SK-N-SH (cell line): ENCODE measurements around the gene HNF1A. TPM values are rescaled to one million over a fixed set of nuclear protein-coding genes. Genes with fewer than 3 reads are reported as not detected.

Experiments
- CTCF ChIA-PET: fragments of 300-600, 350-600 bp; formaldehyde crosslinking; extraction: SDS; loops from one replicate; lab custom pipeline; 2021; lab: Yijun Ruan, JAX
- POLR2A ChIA-PET: fragments of 350-600 bp; sonication (Branson Sonifier 250); formaldehyde crosslinking; extraction: SDS; loops from one replicate; lab custom pipeline; 2020; ENCODE audit warnings: antibody characterized with exemption, inconsistent platforms; lab: Yijun Ruan, JAX
- DNase-seq: peaks from one replicate; pipeline ENCODE4 v3.0.0; 2012
- H2AFZ ChIP-seq: fragments of 200-600 bp; sonication (generic); 2 replicates; pipeline ENCODE4 v1.8.1; 2016; ENCODE audit warnings: antibody characterized with exemption, mild to moderate bottlenecking, low read depth
- H3F3A ChIP-seq: fragments of 200-600 bp; sonication (generic); replicated peaks from 2 replicates; pipeline ENCODE3; 2016; ENCODE audit warnings: antibody characterized with exemption, mild to moderate bottlenecking; ENCODE audit not compliant: insufficient read depth
- H3K27ac ChIP-seq, 2 experiments: fragments of 200-500 bp in 1 of 2; fragments of 200-600 bp in 1 of 2; sonication (Bioruptor generic) in 1 of 2; sonication (generic), shearing (Covaris generic) in 1 of 2; 2 replicates each; pipeline versions ENCODE4 v1.5.1 to v1.6.1; 2014 to 2016; ENCODE audit warnings: low read depth in 2 of 2, inconsistent platforms in 1 of 2, low read length in 1 of 2, mild to moderate bottlenecking in 1 of 2, mixed read lengths in 1 of 2
- H3K27me3 ChIP-seq: fragments of 200-600 bp; sonication (generic), shearing (Covaris generic); 2 replicates; pipeline ENCODE4 v1.6.1; 2016; ENCODE audit warnings: mixed run types; ENCODE audit not compliant: insufficient read depth
- H3K36me3 ChIP-seq, 2 experiments: fragments of 200-500 bp in 1 of 2; fragments of 200-600 bp in 1 of 2; sonication (Bioruptor generic) in 1 of 2; sonication (generic) in 1 of 2; replicated peaks in 1 of 2; 2 replicates each; pipeline versions ENCODE3 to v1.5.1; 2014 to 2016; ENCODE audit warnings: low read length in 1 of 2, mild to moderate bottlenecking in 1 of 2; ENCODE audit not compliant: insufficient read depth in 2 of 2, control insufficient read depth in 1 of 2
- H3K4me1 ChIP-seq, 2 experiments: fragments of 200-500 bp in 1 of 2; fragments of 200-600 bp in 1 of 2; sonication (Bioruptor generic) in 1 of 2; sonication (generic), shearing (Covaris generic) in 1 of 2; 2 replicates each; pipeline versions ENCODE4 v1.5.1 to v1.6.1; 2014 to 2016; ENCODE audit warnings: low read depth in 1 of 2, low read length in 1 of 2, mixed run types in 1 of 2; ENCODE audit not compliant: insufficient read depth in 2 of 2, control insufficient read depth in 1 of 2
- H3K4me2 ChIP-seq: fragments of 200-600 bp; sonication (generic), shearing (Covaris generic); 2 replicates; pipeline ENCODE4 v1.6.1; 2017; ENCODE audit warnings: mixed run types
- H3K4me3 ChIP-seq, 2 experiments: fragments of 200-500 bp in 1 of 2; fragments of 200-600 bp in 1 of 2; sonication (Bioruptor generic) in 1 of 2; sonication (generic), shearing (Covaris generic) in 1 of 2; 2 replicates each; pipeline versions ENCODE4 v1.5.1 to v1.8.1; 2014 to 2016; ENCODE audit warnings: low read depth in 2 of 2, inconsistent platforms in 1 of 2, low read length in 1 of 2, mild to moderate bottlenecking in 1 of 2, mixed read lengths in 1 of 2, moderate library complexity in 1 of 2
- H3K79me2 ChIP-seq: fragments of 200-600 bp; sonication (generic); 2 replicates; pipeline ENCODE4 v1.8.1; 2017; ENCODE audit warnings: mild to moderate bottlenecking; ENCODE audit not compliant: insufficient read depth
- H3K9ac ChIP-seq: fragments of 200-600 bp; sonication (generic); 2 replicates; pipeline ENCODE4 v1.6.1; 2017; ENCODE audit warnings: mixed run types
- H3K9me2 ChIP-seq: fragments of 200-600 bp; sonication (generic); 2 replicates; pipeline ENCODE4 v1.6.1; 2017; ENCODE audit warnings: mixed run types
- H3K9me3 ChIP-seq: fragments of 200-600 bp; sonication (generic); 2 replicates; pipeline ENCODE4 v1.6.1; 2017; ENCODE audit warnings: mixed run types, mild to moderate bottlenecking, moderate library complexity
- H4K20me1 ChIP-seq: fragments of 200-600 bp; sonication (generic); 2 replicates; pipeline ENCODE4 v1.6.1; 2017; ENCODE audit warnings: mild to moderate bottlenecking, mixed run types; ENCODE audit not compliant: insufficient read depth
- ELF1 ChIP-seq: IDR thresholded peaks from 2 replicates; pipeline ENCODE4 v1.4.0; 2012
- FOSL2 ChIP-seq: IDR thresholded peaks from 2 replicates; pipeline ENCODE4 v1.4.0; 2012; ENCODE audit warnings: low read depth, mild to moderate bottlenecking, moderate library complexity, borderline replicate concordance
- FOXJ3 ChIP-seq: sonication (generic); formaldehyde crosslinking; IDR thresholded peaks from 2 replicates; pipeline ENCODE4 v1.5.1; 2020; ENCODE audit warnings: mild to moderate bottlenecking, missing genetic modification reagents
- GABPA ChIP-seq: IDR thresholded peaks from 2 replicates; pipeline ENCODE4 v1.4.0; 2012; ENCODE audit warnings: low read depth, mild to moderate bottlenecking
- GATA2 ChIP-seq: sonication (generic); formaldehyde crosslinking; IDR thresholded peaks from 2 replicates; pipeline ENCODE4 v1.5.0; 2020; ENCODE audit warnings: mild to moderate bottlenecking, missing genetic modification reagents
- MEF2A ChIP-seq: IDR thresholded peaks from 2 replicates; pipeline ENCODE4 v1.4.0; 2012; ENCODE audit warnings: low read depth, borderline replicate concordance
- NFIC ChIP-seq: IDR thresholded peaks from 2 replicates; pipeline ENCODE4 v1.4.0; 2012; ENCODE audit warnings: borderline replicate concordance
- POLR2AphosphoS5 ChIP-seq: IDR thresholded peaks from 2 replicates; pipeline ENCODE4 v1.6.1; 2012; ENCODE audit warnings: low read depth, low read length
- RAD21 ChIP-seq: IDR thresholded peaks from 2 replicates; pipeline ENCODE4 v1.6.1; 2012; ENCODE audit warnings: mild to moderate bottlenecking, low read length
- RCOR1 ChIP-seq: fragments of 150-350 bp; IDR thresholded peaks from 2 replicates; pipeline ENCODE4 v1.6.1; 2017; ENCODE audit warnings: antibody characterized with exemption, low read length
- RFX5 ChIP-seq: IDR thresholded peaks from 2 replicates; pipeline ENCODE4 v1.6.1; 2012; ENCODE audit warnings: mild to moderate bottlenecking, improper control_type of control experiment, low read length
- RXRA ChIP-seq: IDR thresholded peaks from 2 replicates; pipeline ENCODE4 v1.4.0; 2012; ENCODE audit warnings: low read depth, mild to moderate bottlenecking, borderline replicate concordance
- SMC3 ChIP-seq: IDR thresholded peaks from 2 replicates; pipeline ENCODE4 v1.6.1; 2012; ENCODE audit warnings: low read depth, low read length, improper control_type of control experiment
- TAF1 ChIP-seq: IDR thresholded peaks from 2 replicates; pipeline ENCODE4 v1.6.1; 2012; ENCODE audit warnings: low read depth, mild to moderate bottlenecking, low read length, moderate library complexity, borderline replicate concordance
- YY1 ChIP-seq: IDR thresholded peaks from 2 replicates; pipeline ENCODE4 v1.4.0; 2012; ENCODE audit warnings: low read depth, mild to moderate bottlenecking
- WGBS: methylation state at CpG from one replicate; pipeline ENCODE4 v1.1.6; 2017; ENCODE audit warnings: low lambda C conversion rate; 5-methylcytosine and 5-hydroxymethylcytosine counted together
- polyA plus RNA-seq, 3 experiments: library from polyadenylated mRNA; depleted of rRNA; stranded (reverse); fragments of >200 nt; gene quantifications; 2 replicates each; pipeline ENCODE4 v1.2.3, GENCODE V29; 2012
- TF ChIP-seq, protein P1 (sequence below): IDR thresholded peaks from 2 replicates; pipeline ENCODE4 v1.4.0; 2012; ENCODE audit warnings: low read depth
- TF ChIP-seq, protein P2 (sequence below): IDR thresholded peaks from 2 replicates; pipeline ENCODE4 v1.6.1; 2012; ENCODE audit warnings: mild to moderate bottlenecking, low read depth, low read length, moderate library complexity
- TF ChIP-seq, protein P3 (sequence below): fragments of 200-600 bp; sonication (generic); IDR thresholded peaks from 2 replicates; pipeline ENCODE4 v1.6.1; 2017; ENCODE audit warnings: antibody characterized with exemption, mild to moderate bottlenecking, moderate library complexity
- TF ChIP-seq, protein P4 (sequence below): IDR thresholded peaks from 2 replicates; pipeline ENCODE4 v1.4.0; 2012; ENCODE audit warnings: low read depth, borderline replicate concordance

HNF1A gene
- polyA plus RNA-seq, 1 of the 3 experiments (the other 2 are of a cell fraction), result not detected

DNA sequence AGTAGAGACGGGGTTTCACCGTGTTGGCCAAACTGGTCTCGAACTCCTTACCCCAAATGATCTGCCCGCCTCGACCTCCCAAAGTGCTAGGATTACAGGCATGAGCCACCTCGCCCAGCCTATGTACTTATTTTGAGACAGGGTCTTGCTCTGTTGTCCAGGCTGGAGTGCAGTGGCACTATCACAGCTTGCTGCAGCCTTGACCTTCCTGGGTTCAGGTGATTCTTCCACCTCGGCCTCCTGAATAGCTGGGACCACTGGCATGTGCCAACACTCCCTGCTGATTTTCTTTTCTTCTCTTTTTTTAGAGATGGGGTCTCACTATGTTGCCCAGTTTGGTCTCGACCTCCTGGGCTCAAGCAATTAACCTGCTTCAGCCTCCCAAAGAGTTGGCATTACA, 14.0 kb upstream of the HNF1A start:
- CTCF ChIA-PET, result interaction anchor here (3.8 to 5.8 kb wide), 2 partner anchors 8 to 315 kb away, joined by 17 to 26 read pairs; no protein-coding TSS in a partner anchor
- no peaks in the 10 kb centered on the region for H3K9me2 ChIP-seq
- no peaks in the 10 kb centered on the region for H3K36me3 ChIP-seq
- WGBS, result 66% methylated on average over 8 of the region's 8 CpGs
- H3K79me2 ChIP-seq, result no peaks in the 10 kb centered on the region
- H4K20me1 ChIP-seq, result no peaks in the 10 kb centered on the region
- no peak overlapping the region for H3K27ac ChIP-seq
- DNase-seq, result no peak
- H3K9me3 ChIP-seq, result no peaks in the 10 kb centered on the region
- no peak overlapping the region for H3K4me2 ChIP-seq
- H3K4me3 ChIP-seq, result no peak overlapping the region
- no peak overlapping the region for H3K9ac ChIP-seq
- no peaks in the 10 kb centered on the region; the same call in 1 of the 2 replicates for H3K27me3 ChIP-seq
- no peaks in the 10 kb centered on the region for H3F3A ChIP-seq
- H3K4me1 ChIP-seq, result no peaks in the 10 kb centered on the region
- POLR2A ChIA-PET, result no interaction called here
- TF ChIP-seq POLR2AphosphoS5 (no peak), NFIC (no peak), FOXJ3 (CRISPR knock-in tag) (no peak), RCOR1 (no peak), ELF1 (no peak), SMC3 (no peak), YY1 (no peak), RFX5 (no peak), FOSL2 (no peak), GABPA (no peak), RXRA (no peak), TAF1 (no peak), RAD21 (no peak), MEF2A (no peak), GATA2 (no peak)
- TF ChIP-seq, protein P1, sequence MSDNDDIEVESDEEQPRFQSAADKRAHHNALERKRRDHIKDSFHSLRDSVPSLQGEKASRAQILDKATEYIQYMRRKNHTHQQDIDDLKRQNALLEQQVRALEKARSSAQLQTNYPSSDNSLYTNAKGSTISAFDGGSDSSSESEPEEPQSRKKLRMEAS, result no peak
- TF ChIP-seq, protein P2, sequence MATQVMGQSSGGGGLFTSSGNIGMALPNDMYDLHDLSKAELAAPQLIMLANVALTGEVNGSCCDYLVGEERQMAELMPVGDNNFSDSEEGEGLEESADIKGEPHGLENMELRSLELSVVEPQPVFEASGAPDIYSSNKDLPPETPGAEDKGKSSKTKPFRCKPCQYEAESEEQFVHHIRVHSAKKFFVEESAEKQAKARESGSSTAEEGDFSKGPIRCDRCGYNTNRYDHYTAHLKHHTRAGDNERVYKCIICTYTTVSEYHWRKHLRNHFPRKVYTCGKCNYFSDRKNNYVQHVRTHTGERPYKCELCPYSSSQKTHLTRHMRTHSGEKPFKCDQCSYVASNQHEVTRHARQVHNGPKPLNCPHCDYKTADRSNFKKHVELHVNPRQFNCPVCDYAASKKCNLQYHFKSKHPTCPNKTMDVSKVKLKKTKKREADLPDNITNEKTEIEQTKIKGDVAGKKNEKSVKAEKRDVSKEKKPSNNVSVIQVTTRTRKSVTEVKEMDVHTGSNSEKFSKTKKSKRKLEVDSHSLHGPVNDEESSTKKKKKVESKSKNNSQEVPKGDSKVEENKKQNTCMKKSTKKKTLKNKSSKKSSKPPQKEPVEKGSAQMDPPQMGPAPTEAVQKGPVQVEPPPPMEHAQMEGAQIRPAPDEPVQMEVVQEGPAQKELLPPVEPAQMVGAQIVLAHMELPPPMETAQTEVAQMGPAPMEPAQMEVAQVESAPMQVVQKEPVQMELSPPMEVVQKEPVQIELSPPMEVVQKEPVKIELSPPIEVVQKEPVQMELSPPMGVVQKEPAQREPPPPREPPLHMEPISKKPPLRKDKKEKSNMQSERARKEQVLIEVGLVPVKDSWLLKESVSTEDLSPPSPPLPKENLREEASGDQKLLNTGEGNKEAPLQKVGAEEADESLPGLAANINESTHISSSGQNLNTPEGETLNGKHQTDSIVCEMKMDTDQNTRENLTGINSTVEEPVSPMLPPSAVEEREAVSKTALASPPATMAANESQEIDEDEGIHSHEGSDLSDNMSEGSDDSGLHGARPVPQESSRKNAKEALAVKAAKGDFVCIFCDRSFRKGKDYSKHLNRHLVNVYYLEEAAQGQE, result no peak
- TF ChIP-seq, protein P3, sequence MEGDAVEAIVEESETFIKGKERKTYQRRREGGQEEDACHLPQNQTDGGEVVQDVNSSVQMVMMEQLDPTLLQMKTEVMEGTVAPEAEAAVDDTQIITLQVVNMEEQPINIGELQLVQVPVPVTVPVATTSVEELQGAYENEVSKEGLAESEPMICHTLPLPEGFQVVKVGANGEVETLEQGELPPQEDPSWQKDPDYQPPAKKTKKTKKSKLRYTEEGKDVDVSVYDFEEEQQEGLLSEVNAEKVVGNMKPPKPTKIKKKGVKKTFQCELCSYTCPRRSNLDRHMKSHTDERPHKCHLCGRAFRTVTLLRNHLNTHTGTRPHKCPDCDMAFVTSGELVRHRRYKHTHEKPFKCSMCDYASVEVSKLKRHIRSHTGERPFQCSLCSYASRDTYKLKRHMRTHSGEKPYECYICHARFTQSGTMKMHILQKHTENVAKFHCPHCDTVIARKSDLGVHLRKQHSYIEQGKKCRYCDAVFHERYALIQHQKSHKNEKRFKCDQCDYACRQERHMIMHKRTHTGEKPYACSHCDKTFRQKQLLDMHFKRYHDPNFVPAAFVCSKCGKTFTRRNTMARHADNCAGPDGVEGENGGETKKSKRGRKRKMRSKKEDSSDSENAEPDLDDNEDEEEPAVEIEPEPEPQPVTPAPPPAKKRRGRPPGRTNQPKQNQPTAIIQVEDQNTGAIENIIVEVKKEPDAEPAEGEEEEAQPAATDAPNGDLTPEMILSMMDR, result no peak
- TF ChIP-seq, protein P4, sequence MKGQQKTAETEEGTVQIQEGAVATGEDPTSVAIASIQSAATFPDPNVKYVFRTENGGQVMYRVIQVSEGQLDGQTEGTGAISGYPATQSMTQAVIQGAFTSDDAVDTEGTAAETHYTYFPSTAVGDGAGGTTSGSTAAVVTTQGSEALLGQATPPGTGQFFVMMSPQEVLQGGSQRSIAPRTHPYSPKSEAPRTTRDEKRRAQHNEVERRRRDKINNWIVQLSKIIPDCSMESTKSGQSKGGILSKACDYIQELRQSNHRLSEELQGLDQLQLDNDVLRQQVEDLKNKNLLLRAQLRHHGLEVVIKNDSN, result no peak
- H2AFZ ChIP-seq, result no peak overlapping the region
